Mucosa of descending colon (tissue), 3 donors: ENCODE data around the gene ADCY9. TPM values are rescaled to one million over a fixed set of nuclear protein-coding genes. Genes with fewer than 3 reads are reported as not detected.

Source experiments
- ATAC-seq: fragments of 200-7000 bp; cut with Tn5 transposase; one replicate; pipeline ENCODE4 v1.9.1; 2020; ENCODE audit warnings: mild to moderate bottlenecking, moderate library complexity
- DNase-seq, 3 donors: peaks; one replicate each; pipeline ENCODE4 v3.0.0-alpha.2; 2020
- H3K36me3 ChIP-seq: fragments of 200-600 bp; one replicate; pipeline ENCODE4 v1.8.0; 2021; ENCODE audit warnings: low read depth, mild to moderate bottlenecking
- H3K4me1 ChIP-seq: fragments of 200-600 bp; one replicate; pipeline ENCODE4 v1.8.0; 2021; ENCODE audit warnings: low read depth, mild to moderate bottlenecking
- H3K4me3 ChIP-seq: fragments of 200-600 bp; one replicate; pipeline ENCODE4 v1.8.0; 2021; ENCODE audit warnings: mild to moderate bottlenecking
- H3K9me3 ChIP-seq: fragments of 200-600 bp; one replicate; pipeline ENCODE4 v1.8.0; 2021; ENCODE audit warnings: mild to moderate bottlenecking
- CTCF ChIP-seq: fragments of 200-600 bp; IDR thresholded peaks from one replicate; pipeline ENCODE4 v1.8.0; 2022; ENCODE audit warnings: antibody characterized with exemption, mild to moderate bottlenecking
- intact Hi-C, 2 donors: fragments of 100-400 bp; cut with DNase I in 1 of 2; cut with micrococcal nuclease in 1 of 2; formaldehyde crosslinking; loops; one replicate each; pipeline versions ENCODE4 v1.11.0 to v1.11.1; 2022; cut with DNase I, micrococcal nuclease
- total RNA-seq, 3 donors: library from RNA; stranded (reverse); fragmentation: NEBNext Ultra II Directional in 2 of 3; extraction: Animal tissue kit (Norgen Biotek cat#: 25700) in 2 of 3; gene quantifications; one replicate each; pipeline versions ENCODE4 v1.2.1 to v1.2.4, GENCODE V29; 2021 to 2023
- donor health status: DM: no; HTN: no; CAD: no; lungs with moderate emphysema.
- donor health status: DM: no; HTN: no; CAD: no.
- donor health status: DM: no; HTN: yes; CAD: no.

Gene ADCY9
- total RNA-seq, 3 donors from 2014 or later, result 30.0 to 50.8 (median 41.8) TPM

DNA sequence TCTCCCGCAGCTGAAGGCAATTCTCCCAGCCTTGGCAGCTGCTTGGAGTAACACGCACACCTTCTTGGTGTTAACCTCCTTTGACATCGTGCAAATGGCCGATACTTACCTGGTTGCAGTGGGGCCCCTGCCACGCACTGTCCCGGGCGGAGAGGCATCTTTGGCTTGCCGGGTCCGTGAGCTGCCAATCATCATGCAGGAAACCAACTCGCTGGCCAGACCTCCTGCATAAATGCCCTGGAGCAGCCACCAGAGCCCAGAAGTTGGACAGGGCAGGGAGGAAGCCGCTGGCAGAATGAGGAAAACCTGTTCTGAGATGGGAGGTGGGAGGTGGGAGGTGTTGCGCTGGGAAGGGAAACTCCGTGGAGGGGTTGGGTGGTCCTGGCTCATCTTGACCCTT lies 194.0 kb downstream of the ADCY9 start:
- DNase-seq, result no peak
- Histone ChIP-seq H3K9me3 (peaks cover 3% of the 10 kb centered on the region), H3K36me3 (no peaks in the 10 kb centered on the region), H3K4me1 (no peaks in the 10 kb centered on the region), H3K4me3 (no peak overlapping the region)
- no peak for TF ChIP-seq CTCF
- ATAC-seq, result no peak
- intact Hi-C loops, result no loop called here

DNA sequence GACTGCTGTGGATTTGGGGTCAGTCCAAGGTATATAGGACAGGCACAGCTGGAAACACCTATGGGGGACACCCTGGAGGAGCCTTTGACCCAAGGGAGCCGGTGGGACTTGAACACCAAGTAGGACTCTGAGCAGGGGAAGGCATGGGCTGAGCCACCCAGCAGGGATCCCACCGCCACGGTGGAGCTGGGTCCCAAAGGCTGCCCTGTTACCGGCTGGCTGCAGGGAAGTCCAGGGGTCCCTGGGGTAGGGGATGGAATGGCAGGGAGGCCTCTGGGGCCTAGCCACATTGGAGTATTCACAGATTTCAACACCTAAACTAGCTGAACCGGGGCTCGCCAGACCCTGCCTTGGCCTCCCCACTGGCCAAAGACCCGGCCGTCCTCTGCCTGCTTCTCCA lies 196.0 kb downstream of the ADCY9 start:
- DNase-seq (no peak), ATAC-seq (no peak)
- Histone ChIP-seq H3K4me1 (no peaks in the 10 kb centered on the region), H3K4me3 (no peak overlapping the region), H3K9me3 (peaks cover 3% of the 10 kb centered on the region), H3K36me3 (no peaks in the 10 kb centered on the region)
- intact Hi-C loops, result no loop called here
- TF ChIP-seq CTCF, result no peak

- peaks cover 3% of the 10 kb centered on the region for H3K9me3 ChIP-seq
- H3K36me3 ChIP-seq, result no peaks in the 10 kb centered on the region
- no peaks in the 10 kb centered on the region for H3K4me1 ChIP-seq
- intact Hi-C loops, result no loop called here
- no peak for DNase-seq
- TF ChIP-seq CTCF, result no peak
- no peak for ATAC-seq
- no peak overlapping the region for H3K4me3 ChIP-seq
Observed at GRCh38 chr16:3919413-3919812, 196.8 kb downstream of the ADCY9 start.

DNA sequence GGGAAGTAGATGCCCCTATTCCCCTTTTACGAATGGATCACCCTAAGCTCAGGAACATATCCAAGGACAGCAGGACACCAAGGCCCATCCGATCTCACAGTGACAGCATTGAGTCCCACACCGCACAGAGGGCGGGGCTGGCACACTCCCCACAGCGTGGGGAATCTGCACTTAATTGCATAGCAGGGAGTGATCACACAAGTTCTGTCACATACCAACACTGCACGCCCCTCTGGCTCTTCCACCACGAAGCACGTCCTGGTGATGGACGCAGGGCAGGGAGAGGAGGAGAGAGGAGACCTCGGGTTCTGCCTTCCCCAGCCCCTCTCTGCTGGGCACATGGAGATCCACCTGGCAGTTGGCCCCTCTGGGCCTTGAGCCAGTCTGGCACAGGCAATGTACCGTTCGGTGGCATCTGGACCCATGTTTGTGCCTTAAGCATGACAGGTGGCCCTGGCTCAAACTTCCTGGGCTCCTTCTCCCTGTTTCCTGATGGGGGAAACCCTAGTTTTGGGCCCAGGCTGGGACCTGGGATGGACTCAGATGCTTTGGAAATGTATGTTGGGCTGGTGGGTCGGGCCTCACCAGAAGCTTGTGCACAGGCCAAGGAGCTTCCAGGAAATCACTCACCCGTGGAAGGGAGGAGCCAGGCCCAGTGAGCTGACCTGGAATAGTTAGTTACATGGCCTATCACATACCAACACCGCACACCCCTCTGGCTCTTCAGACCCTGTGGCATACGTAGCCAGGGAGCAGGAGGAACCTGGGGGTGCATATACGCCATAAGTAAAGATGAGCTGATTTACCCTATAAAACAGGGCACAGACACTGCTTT lies 200.6 kb downstream of the ADCY9 start:
- Histone ChIP-seq H3K4me1 (no peaks in the 10 kb centered on the region), H3K4me3 (no peak overlapping the region), H3K9me3 (peaks cover 3% of the 10 kb centered on the region), H3K36me3 (no peaks in the 10 kb centered on the region)
- no peak for DNase-seq
- ATAC-seq, result no peak
- intact Hi-C loops, result no loop called here
- TF ChIP-seq CTCF, result no peak

DNA sequence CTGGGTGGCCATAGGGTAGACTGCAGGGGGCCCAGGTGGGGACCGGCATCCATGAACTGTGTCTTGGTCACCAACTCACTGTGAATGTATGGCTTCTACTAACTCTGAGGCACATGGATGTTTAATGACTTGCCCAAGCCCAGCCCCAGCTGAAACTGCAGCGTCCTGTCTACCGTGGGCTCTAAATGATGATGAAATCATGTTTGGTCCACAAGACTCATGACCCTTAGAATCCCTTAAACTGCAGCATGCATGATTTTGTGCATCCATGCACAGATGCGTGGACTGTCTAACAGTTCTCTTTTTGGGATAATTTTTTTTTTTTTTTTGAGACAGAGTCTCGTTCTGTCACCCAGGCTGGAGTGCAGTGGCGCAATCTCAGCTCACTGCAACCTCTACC lies 203.3 kb downstream of the ADCY9 start:
- Histone ChIP-seq H3K4me1 (no peaks in the 10 kb centered on the region), H3K36me3 (no peaks in the 10 kb centered on the region), H3K9me3 (no peaks in the 10 kb centered on the region), H3K4me3 (no peak overlapping the region)
- ATAC-seq, result no peak
- intact Hi-C loops, result no loop called here
- DNase-seq, result no peak
- TF ChIP-seq CTCF, result no peak

Other genes with a start within 250 kb of the ADCY9 start
- 100 to 1,000 TPM in 1 of 3 donors, 10 to 100 TPM in 2; 57.9 to 107 (median 81.6) TPM for gene CREBBP, start 235.7 kb downstream of the ADCY9 start, total RNA-seq
- gene SRL, start 125.6 kb upstream of the ADCY9 start, total RNA-seq, result 1 to 10 TPM in 1 of 3 donors, under 1 TPM in 2; 0.35 to 1.2 (median 0.41) TPM
- 10 to 100 TPM in 2 of 3 donors, 1 to 10 TPM in 1; 10.0 to 12.2 (median 12.1) TPM for gene TFAP4, start 156.6 kb upstream of the ADCY9 start, total RNA-seq
- gene GLIS2, start 199.6 kb upstream of the ADCY9 start, total RNA-seq, result 10 to 100 TPM in 1 of 3 donors, 1 to 10 TPM in 2; 1.7 to 21.1 (median 2.9) TPM
- 10 to 100 TPM; 31.9 to 35.8 (median 32.6) TPM for gene PAM16, start 234.9 kb upstream of the ADCY9 start, total RNA-seq